ENCODE measurements around the gene PALM.

- TF ChIP-seq BACH2 (CRISPR knock-in tag; IDR thresholded peaks at IDR 0.05; ENCODE audit: borderline replicate concordance) (no peak), PATZ1 (CRISPR knock-in tag; IDR thresholded peaks at IDR 0.05; ENCODE audit: borderline replicate concordance) (no peak), ZFP30 (CRISPR knock-in tag; IDR thresholded peaks at IDR 0.05) (no peak), ARNTL (CRISPR knock-in tag; IDR thresholded peaks at IDR 0.05; ENCODE audit: borderline replicate concordance, low read depth) (no peak), RARB (CRISPR knock-in tag; IDR thresholded peaks at IDR 0.05) (no peak), TOX (CRISPR knock-in tag; IDR thresholded peaks at IDR 0.05; ENCODE audit: borderline replicate concordance) (no peak), ZNF70 (CRISPR knock-in tag; IDR thresholded peaks at IDR 0.05) (no peak), ZFP3 (CRISPR knock-in tag; IDR thresholded peaks at IDR 0.05) (no peak), PPARA (CRISPR knock-in tag; IDR thresholded peaks at IDR 0.05; ENCODE audit: borderline replicate concordance) (no peak), CREB5 (CRISPR knock-in tag; IDR thresholded peaks at IDR 0.05; ENCODE audit: low read depth) (no peak)
Observed at GRCh38 chr19:686589-687297, 22.0 kb upstream of the PALM start.

Data from SK-N-SH treated with all-trans-retinoic acid at 6 μM for 48 hours (cell line).